Brain microvascular endothelial cell (primary cell): Measurements from ENCODE around the gene YWHAG.
"Not testable (repeated sequence)": the region's sequence is repeated elsewhere in the genome, so short reads cannot be mapped to it uniquely, and the experiment has no call there.

ENCODE experiments used
- DNase-seq: peaks from one replicate; pipeline ENCODE4 v3.0.0-alpha.2; 2020
- H3K27ac ChIP-seq: fragments of 250-450 bp; sonication (Bioruptor Pico); 2 replicates; pipeline ENCODE4 v1.5.1; 2020; ENCODE audit warnings: mild to moderate bottlenecking, moderate library complexity
- H3K27me3 ChIP-seq: fragments of 250-450 bp; sonication (Bioruptor Pico); replicated peaks from 2 replicates; pipeline ENCODE4 v1.5.1; 2020; ENCODE audit warnings: mild to moderate bottlenecking
- H3K36me3 ChIP-seq: fragments of 250-450 bp; sonication (Bioruptor Pico); replicated peaks from 2 replicates; pipeline ENCODE4 v1.5.1; 2020; ENCODE audit warnings: mild to moderate bottlenecking
- H3K4me3 ChIP-seq: 2 replicates; pipeline ENCODE4 v1.5.1; 2011; ENCODE audit warnings: low read depth, mild to moderate bottlenecking, control low read depth, low read length, moderate library complexity
- in situ Hi-C: cut with HindIII; loops from 2 replicates; pipeline ENCODE4 v1.10.0; 2017; ENCODE audit warnings: low sequenced_read_pairs, low pct_ligation_motif_present
- TF ChIP-seq, protein P1 (sequence below): IDR thresholded peaks from 2 replicates; pipeline ENCODE4 v1.5.1; 2011; ENCODE audit warnings: low read depth, mild to moderate bottlenecking, moderate library complexity, low read length, control low read depth, inconsistent platforms; ENCODE audit errors: missing control alignments

YWHAG gene

DNA sequence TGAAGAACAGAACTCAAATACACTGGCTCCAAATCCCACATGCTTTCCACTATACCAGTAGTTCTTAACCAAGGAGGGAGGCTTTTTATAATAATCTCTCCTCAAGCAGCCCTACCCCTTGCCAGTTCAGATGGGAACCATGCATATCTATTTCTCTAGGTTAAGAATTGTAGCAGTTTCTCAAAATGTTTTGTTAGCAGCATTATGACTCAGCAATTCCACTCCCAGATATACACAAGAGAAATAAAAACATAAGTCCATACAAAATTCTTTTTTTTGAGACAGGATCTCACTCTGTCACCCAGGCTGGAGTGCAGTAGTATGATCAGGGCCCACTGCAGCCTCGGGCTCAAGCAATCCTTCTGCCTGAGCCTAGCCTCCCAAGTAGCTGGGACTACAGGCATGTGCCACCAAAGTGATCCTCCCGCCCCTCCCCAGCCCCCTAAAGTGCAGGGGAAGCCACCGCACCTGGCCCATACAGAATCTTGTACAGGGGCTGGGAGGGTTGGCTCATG lies 18.1 kb downstream of the YWHAG start:
- DNase-seq, result no peak
- H3K4me3 ChIP-seq, result no peak overlapping the region

DNA sequence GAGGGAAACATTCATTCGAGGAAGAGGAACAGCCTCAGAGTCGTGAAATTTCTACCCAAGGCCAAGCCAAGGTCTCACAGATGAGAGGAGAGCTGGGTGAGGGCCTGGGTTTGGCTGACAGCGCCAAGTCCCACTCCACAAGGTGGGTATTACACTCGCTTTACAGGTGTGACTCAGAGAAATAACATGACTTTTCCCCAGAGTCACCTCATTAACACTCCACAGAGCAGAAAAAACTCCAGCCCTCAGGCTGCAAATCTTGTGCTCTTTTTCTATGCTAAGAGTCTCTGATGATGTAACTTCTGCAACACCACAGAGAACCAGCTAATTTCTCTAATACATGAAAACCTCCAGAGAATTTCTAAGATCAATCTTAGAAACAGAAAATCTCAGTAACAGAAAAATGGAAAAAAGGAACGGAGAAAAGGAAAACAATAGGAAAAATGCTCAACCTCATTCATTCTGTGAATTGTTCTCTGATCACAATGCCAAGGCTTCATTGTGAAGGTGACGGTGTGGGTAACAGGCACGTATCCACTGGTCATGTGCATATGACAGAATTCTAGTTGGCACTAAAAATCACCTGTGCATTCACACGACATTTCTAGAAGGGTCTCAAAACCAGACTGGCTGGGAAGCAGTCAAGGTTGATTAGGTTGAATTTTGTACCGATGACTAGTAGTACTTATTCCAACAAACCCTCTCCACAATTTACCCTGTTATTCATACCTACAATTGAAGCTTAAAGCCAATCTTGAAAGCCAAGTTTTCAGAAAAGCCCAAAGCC lies 20.3 kb downstream of the YWHAG start:
- TF ChIP-seq, protein P1, sequence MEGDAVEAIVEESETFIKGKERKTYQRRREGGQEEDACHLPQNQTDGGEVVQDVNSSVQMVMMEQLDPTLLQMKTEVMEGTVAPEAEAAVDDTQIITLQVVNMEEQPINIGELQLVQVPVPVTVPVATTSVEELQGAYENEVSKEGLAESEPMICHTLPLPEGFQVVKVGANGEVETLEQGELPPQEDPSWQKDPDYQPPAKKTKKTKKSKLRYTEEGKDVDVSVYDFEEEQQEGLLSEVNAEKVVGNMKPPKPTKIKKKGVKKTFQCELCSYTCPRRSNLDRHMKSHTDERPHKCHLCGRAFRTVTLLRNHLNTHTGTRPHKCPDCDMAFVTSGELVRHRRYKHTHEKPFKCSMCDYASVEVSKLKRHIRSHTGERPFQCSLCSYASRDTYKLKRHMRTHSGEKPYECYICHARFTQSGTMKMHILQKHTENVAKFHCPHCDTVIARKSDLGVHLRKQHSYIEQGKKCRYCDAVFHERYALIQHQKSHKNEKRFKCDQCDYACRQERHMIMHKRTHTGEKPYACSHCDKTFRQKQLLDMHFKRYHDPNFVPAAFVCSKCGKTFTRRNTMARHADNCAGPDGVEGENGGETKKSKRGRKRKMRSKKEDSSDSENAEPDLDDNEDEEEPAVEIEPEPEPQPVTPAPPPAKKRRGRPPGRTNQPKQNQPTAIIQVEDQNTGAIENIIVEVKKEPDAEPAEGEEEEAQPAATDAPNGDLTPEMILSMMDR, result no peak
- H3K27me3 ChIP-seq, result no peaks in the 10 kb centered on the region
- no peak overlapping the region for H3K27ac ChIP-seq
- peaks cover 33% of the 10 kb centered on the region for H3K36me3 ChIP-seq
- no peak for DNase-seq
- in situ Hi-C loops, result no loop called here
- H3K4me3 ChIP-seq, result no peak overlapping the region

More for the DNA sequence above, 18.1 kb downstream of the YWHAG start:
- peaks cover 49% of the 10 kb centered on the region for H3K36me3 ChIP-seq
- TF ChIP-seq, protein P1, result no peak
- peak overlapping the region; percentile 52 for H3K27ac ChIP-seq
- H3K27me3 ChIP-seq, result no peaks in the 10 kb centered on the region
- in situ Hi-C loops, result no loop called here

DNA sequence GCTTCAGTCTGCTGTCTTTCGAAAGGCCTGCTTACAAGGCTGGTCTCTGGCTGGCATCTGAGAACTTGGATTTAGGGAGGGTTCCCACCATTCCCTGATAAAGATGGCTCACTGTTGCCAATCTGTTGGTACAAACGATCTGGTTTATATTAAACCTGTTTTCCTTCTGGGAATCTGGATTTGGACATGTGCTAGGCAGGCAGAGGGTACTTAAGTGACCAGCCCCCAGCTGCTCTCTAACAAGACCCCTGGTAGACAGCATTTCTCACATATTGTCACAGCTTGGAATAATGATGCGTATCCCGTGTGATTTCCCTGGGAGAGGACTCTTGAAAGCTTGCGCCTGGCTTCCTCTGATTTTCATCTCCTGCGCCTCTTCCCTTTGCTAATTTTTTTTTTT lies 21.6 kb downstream of the YWHAG start:
- no peaks in the 10 kb centered on the region for H3K27me3 ChIP-seq
- H3K27ac ChIP-seq, result no peak overlapping the region
- no peak overlapping the region for H3K4me3 ChIP-seq
- TF ChIP-seq, protein P1, result no peak
- in situ Hi-C loops, result no loop called here
- DNase-seq, result no peak
- peaks cover 24% of the 10 kb centered on the region for H3K36me3 ChIP-seq

DNA sequence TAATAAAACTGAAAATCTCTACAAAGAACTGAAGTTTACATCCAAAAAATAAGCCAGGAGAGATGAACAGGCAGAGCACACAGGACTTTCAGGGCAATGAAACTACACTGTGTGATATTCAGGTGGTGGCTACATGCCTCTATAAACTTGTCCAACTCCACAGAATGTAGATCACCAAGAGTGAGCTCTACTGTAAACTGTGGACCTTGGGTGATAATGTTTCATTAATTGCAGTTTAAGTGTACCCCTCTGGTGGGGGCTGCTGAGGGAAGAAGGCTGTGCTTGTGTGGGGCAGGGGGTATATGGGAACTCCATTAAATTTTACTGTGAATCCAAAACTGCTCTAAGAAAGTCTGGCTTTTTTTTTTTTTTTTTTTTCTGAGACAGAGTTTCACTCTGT lies 22.7 kb downstream of the YWHAG start:
- H3K36me3 ChIP-seq, result peaks cover 27% of the 10 kb centered on the region

DNA sequence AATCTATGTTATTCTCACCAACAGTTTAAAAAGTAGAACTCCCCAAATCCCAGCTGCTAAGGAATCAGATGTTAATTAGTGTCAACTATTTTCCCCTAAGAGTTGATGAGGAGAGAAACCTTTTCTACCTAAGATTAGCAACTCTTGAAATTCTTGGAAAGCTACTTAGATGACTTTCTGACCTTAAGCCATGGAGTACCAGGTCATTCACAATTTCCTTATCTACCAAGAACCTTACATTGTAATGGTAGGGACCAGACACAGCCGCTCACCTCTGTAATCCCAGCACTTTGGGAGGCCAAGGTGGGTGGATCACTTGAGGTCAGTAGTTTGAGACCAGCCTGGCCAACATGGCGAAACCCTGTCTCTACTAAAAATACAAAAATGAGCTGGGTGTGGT lies 23.4 kb downstream of the YWHAG start:
- H3K4me3 ChIP-seq, H3K27me3 ChIP-seq, DNase-seq, H3K27ac ChIP-seq, in situ Hi-C loops: not testable (repeated sequence)
- peaks cover 32% of the 10 kb centered on the region for H3K36me3 ChIP-seq

More for the DNA sequence above, 22.7 kb downstream of the YWHAG start:
- in situ Hi-C loops, result no loop called here
- Histone ChIP-seq H3K4me3 (no peak overlapping the region), H3K27ac (no peak overlapping the region), H3K27me3 (no peaks in the 10 kb centered on the region)
- TF ChIP-seq, protein P1, result no peak
- DNase-seq, result no peak

DNA sequence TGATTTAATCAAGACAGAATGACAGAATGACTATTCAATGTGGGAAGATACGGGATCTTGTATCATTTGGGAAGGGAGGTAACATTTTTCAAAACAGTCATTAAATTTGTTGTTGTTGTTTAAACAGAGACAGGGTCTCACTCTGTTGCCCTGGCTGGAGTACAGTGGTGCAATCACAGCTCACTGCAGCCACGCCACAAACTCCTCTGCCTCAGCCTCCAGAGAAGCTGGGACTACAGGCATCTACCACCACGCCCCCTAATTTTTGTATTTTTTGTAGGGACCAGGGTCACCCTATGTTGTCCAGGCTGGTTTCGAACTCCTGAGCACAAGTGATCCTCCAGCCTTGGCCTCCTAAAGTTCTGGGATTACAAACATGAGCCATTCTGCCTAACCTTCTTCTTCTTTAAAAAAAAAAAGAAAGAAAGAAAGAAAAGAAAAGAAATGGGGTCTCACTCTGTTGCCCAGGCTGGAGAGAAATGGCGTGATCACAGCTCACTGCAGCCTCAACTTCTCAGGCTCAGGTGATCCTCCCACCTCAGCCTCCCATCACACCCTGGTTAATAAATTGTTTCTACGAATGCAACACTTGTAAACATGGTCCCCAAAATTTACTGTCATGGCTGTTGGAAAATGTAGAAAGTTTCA lies 24.3 kb downstream of the YWHAG start:
- Histone ChIP-seq H3K27me3 (no peaks in the 10 kb centered on the region), H3K36me3 (peaks cover 37% of the 10 kb centered on the region), H3K4me3 (no peak overlapping the region), H3K27ac (no peak overlapping the region)
- in situ Hi-C loops, result no loop called here
- no peak for DNase-seq
- TF ChIP-seq, protein P1, result no peak
